ENCODE measurements around the gene ADAMTS5. TPM values are rescaled to one million over a fixed set of nuclear protein-coding genes. Genes with fewer than 3 reads are reported as not detected.

ADAMTS5 gene
- total and polyA plus RNA-seq, 9 of the 15 experiments (the other 6 are each of a cell fraction or from before 2014, with no cell fraction given): not detected

- Histone ChIP-seq H3K4me1 (replicated peaks in 1 of 2; ENCODE audit: control insufficient read depth in 2 of 2, insufficient read depth in 2 of 2, low read length in 2 of 2) (no peaks in the 10 kb centered on the region), H3K4me3 (no peak overlapping the region), H4K20me1 (replicated peaks; ENCODE audit: control insufficient read depth, insufficient read depth, low read length) (no peaks in the 10 kb centered on the region), H3K27me3 (ENCODE audit: control insufficient read depth in 2 of 2, insufficient read depth in 2 of 2, low read length in 2 of 2) (no peaks in the 10 kb centered on the region), H3K4me2 (ENCODE audit: insufficient read depth, low read length) (no peak overlapping the region), H3K9ac (ENCODE audit: insufficient read depth in 1 of 2, low read depth in 2 of 2, low read length in 2 of 2) (no peak overlapping the region), H3K9me1 (ENCODE audit: control insufficient read depth, insufficient read depth, low read length) (no peaks in the 10 kb centered on the region), H2AFZ (ENCODE audit: low read depth, low read length) (no peak overlapping the region), H3K36me3 (ENCODE audit: control insufficient read depth, insufficient read depth, low read length) (no peaks in the 10 kb centered on the region), H3K27ac (ENCODE audit: extremely low read depth, low read depth, low read length) (no peak overlapping the region), H3K9me3 (replicated peaks; ENCODE audit: control insufficient read depth, insufficient read depth, low read depth, low read length) (no peaks in the 10 kb centered on the region), H3K79me2 (ENCODE audit: control insufficient read depth, insufficient read depth, low read length) (no peaks in the 10 kb centered on the region)
- ChIA-PET POLR2A (no interaction called here), CTCF (ENCODE audit: low intra/inter-chr PET ratio) (no interaction called here)
- WGBS (ENCODE audit: insufficient coverage, low coverage, missing lambda C conversion rate): 0% methylated on average over 1 of the region's 1 CpG
- no peak for DNase-seq (ENCODE audit: extremely low read depth in 1 of 4, low spot score in 3 of 4)
- FAIRE-seq: no peak
- intact Hi-C loops (cut with micrococcal nuclease): no loop called here
- in situ Hi-C loops (cut with MboI): no loop called here
- no peak for ATAC-seq
- BruUV-seq (replicated peaks): no TSS peak
- TF ChIP-seq U2AF1 (optimal IDR thresholded peaks at IDR 0.05; ENCODE audit: low read depth, low read length) (no peak), NBN (IDR thresholded peaks at IDR 0.05; ENCODE audit: low read depth) (no peak), NR2C2 (CRISPR knock-in tag; IDR thresholded peaks at IDR 0.05) (no peak), NR2C2 (tag; IDR thresholded peaks at IDR 0.05) (no peak), ZNF174 (CRISPR knock-in tag; IDR thresholded peaks at IDR 0.05) (no peak), ZNF512 (tag; IDR thresholded peaks at IDR 0.05) (no peak), MTA2 (IDR thresholded peaks at IDR 0.05; ENCODE audit: low read depth) (no peak), UBTF (IDR thresholded peaks at IDR 0.05; ENCODE audit: borderline replicate concordance in 1 of 2, low read depth in 2 of 2, low read length in 2 of 2) (no peak), MTA3 (IDR thresholded peaks at IDR 0.05; ENCODE audit: borderline replicate concordance) (no peak), EZH2 (IDR thresholded peaks at IDR 0.05; ENCODE audit: borderline replicate concordance, low read depth, low read length) (no peak), ZFP36 (IDR thresholded peaks at IDR 0.05; ENCODE audit: low read depth, low read length, partially characterized antibody) (no peak), LEF1 (IDR thresholded peaks at IDR 0.05) (no peak), FUS (optimal IDR thresholded peaks at IDR 0.05; ENCODE audit: low read depth, low read length) (no peak), KLF16 (IDR thresholded peaks at IDR 0.05) (no peak), ZNF175 (CRISPR knock-in tag; IDR thresholded peaks at IDR 0.05; ENCODE audit: low read depth) (no peak), DMBX1 (CRISPR knock-in tag; IDR thresholded peaks at IDR 0.05; ENCODE audit: borderline replicate concordance) (no peak), ZBTB8A (IDR thresholded peaks at IDR 0.05; ENCODE audit: partially characterized antibody) (no peak)
- TF ChIP-seq, protein P1, sequence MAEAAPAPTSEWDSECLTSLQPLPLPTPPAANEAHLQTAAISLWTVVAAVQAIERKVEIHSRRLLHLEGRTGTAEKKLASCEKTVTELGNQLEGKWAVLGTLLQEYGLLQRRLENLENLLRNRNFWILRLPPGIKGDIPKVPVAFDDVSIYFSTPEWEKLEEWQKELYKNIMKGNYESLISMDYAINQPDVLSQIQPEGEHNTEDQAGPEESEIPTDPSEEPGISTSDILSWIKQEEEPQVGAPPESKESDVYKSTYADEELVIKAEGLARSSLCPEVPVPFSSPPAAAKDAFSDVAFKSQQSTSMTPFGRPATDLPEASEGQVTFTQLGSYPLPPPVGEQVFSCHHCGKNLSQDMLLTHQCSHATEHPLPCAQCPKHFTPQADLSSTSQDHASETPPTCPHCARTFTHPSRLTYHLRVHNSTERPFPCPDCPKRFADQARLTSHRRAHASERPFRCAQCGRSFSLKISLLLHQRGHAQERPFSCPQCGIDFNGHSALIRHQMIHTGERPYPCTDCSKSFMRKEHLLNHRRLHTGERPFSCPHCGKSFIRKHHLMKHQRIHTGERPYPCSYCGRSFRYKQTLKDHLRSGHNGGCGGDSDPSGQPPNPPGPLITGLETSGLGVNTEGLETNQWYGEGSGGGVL (CRISPR knock-in tag; IDR thresholded peaks at IDR 0.05): no peak
Observed at GRCh38 chr21:26892151-26892550, 74.7 kb downstream of the ADAMTS5 start.

Data from K562 (cell line).